ENCODE data around the gene ELP4.

ELP4 gene

GRCh38 chr11:31796499-31797189 is 287.1 kb downstream of the ELP4 start:
- Histone ChIP-seq H3K4me3 (no peak overlapping the region), H3K36me3 (ENCODE audit: insufficient read depth, low read length) (peaks cover 48% of the 10 kb centered on the region)

GRCh38 chr11:31797190-31798056 is 287.9 kb downstream of the ELP4 start:
- DNase-seq (ENCODE audit: low read depth, low spot score): no peak
- H3K9ac ChIP-seq (ENCODE audit: insufficient read length): no peak overlapping the region
- no peak overlapping the region for H3K4me3 ChIP-seq
- H3K27ac ChIP-seq: no peak overlapping the region
- no peaks in the 10 kb centered on the region for H3K9me3 ChIP-seq (ENCODE audit: low read depth, low read length)
- peaks cover 42% of the 10 kb centered on the region for H3K36me3 ChIP-seq (ENCODE audit: insufficient read depth, low read length)
- no peak for TF ChIP-seq EZH2 (IDR thresholded peaks at IDR 0.05)
- TF ChIP-seq POLR2AphosphoS5 (IDR thresholded peaks at IDR 0.05; ENCODE audit: borderline replicate concordance, low read depth, low read length): no peak
- TF ChIP-seq FOXP2 (optimal IDR thresholded peaks at IDR 0.05; ENCODE audit: control extremely low read depth, extremely low read length, insufficient read depth): no peak

More at GRCh38 chr11:31796499-31797189, 287.1 kb downstream of the ELP4 start:
- H3K9ac ChIP-seq (ENCODE audit: insufficient read length): no peak overlapping the region
- H3K27ac ChIP-seq: no peak overlapping the region
- no peak for DNase-seq (ENCODE audit: low read depth, low spot score)
- H3K9me3 ChIP-seq (ENCODE audit: low read depth, low read length): no peaks in the 10 kb centered on the region
- TF ChIP-seq FOXP2 (optimal IDR thresholded peaks at IDR 0.05; ENCODE audit: control extremely low read depth, extremely low read length, insufficient read depth) (no peak), EZH2 (IDR thresholded peaks at IDR 0.05) (no peak), POLR2AphosphoS5 (IDR thresholded peaks at IDR 0.05; ENCODE audit: borderline replicate concordance, low read depth, low read length) (no peak)

- DNase-seq (ENCODE audit: low read depth, low spot score): no peak
- TF ChIP-seq POLR2AphosphoS5 (IDR thresholded peaks at IDR 0.05; ENCODE audit: borderline replicate concordance, low read depth, low read length): no peak
- no peak for TF ChIP-seq EZH2 (IDR thresholded peaks at IDR 0.05)
- TF ChIP-seq FOXP2 (optimal IDR thresholded peaks at IDR 0.05; ENCODE audit: control extremely low read depth, extremely low read length, insufficient read depth): no peak
- Histone ChIP-seq H3K4me3 (no peak overlapping the region), H3K9ac (ENCODE audit: insufficient read length) (no peak overlapping the region), H3K36me3 (ENCODE audit: insufficient read depth, low read length) (peaks cover 36% of the 10 kb centered on the region), H3K27ac (no peak overlapping the region), H3K9me3 (ENCODE audit: low read depth, low read length) (no peaks in the 10 kb centered on the region)
These were observed 288.5 kb downstream of the ELP4 start for GRCh38 chr11:31798057-31798553.

- TF ChIP-seq EZH2 (IDR thresholded peaks at IDR 0.05) (no peak), FOXP2 (optimal IDR thresholded peaks at IDR 0.05; ENCODE audit: control extremely low read depth, extremely low read length, insufficient read depth) (no peak), POLR2AphosphoS5 (IDR thresholded peaks at IDR 0.05; ENCODE audit: borderline replicate concordance, low read depth, low read length) (no peak)
- H3K36me3 ChIP-seq (ENCODE audit: insufficient read depth, low read length): peaks cover 29% of the 10 kb centered on the region
- H3K27ac ChIP-seq: no peak overlapping the region
- no peak overlapping the region for H3K4me3 ChIP-seq
- no peak overlapping the region for H3K9ac ChIP-seq (ENCODE audit: insufficient read length)
- no peak for DNase-seq (ENCODE audit: low read depth, low spot score)
- no peaks in the 10 kb centered on the region for H3K9me3 ChIP-seq (ENCODE audit: low read depth, low read length)
These were observed 289.2 kb downstream of the ELP4 start for GRCh38 chr11:31798554-31799434.

- Histone ChIP-seq H3K4me3 (no peak overlapping the region), H3K27ac (no peak overlapping the region), H3K9me3 (ENCODE audit: low read depth, low read length) (no peaks in the 10 kb centered on the region), H3K9ac (ENCODE audit: insufficient read length) (no peak overlapping the region), H3K36me3 (ENCODE audit: insufficient read depth, low read length) (peaks cover 21% of the 10 kb centered on the region)
- DNase-seq (ENCODE audit: low read depth, low spot score): no peak
- TF ChIP-seq POLR2AphosphoS5 (IDR thresholded peaks at IDR 0.05; ENCODE audit: borderline replicate concordance, low read depth, low read length): no peak
- no peak for TF ChIP-seq EZH2 (IDR thresholded peaks at IDR 0.05)
- TF ChIP-seq FOXP2 (optimal IDR thresholded peaks at IDR 0.05; ENCODE audit: control extremely low read depth, extremely low read length, insufficient read depth): no peak
These were observed 290.1 kb downstream of the ELP4 start for GRCh38 chr11:31799435-31800397.

GRCh38 chr11:31800398-31801265 is 291.1 kb downstream of the ELP4 start:
- no peak overlapping the region for H3K4me3 ChIP-seq
- no peak overlapping the region for H3K9ac ChIP-seq (ENCODE audit: insufficient read length)
- no peak overlapping the region for H3K27ac ChIP-seq
- DNase-seq (ENCODE audit: low read depth, low spot score): no peak
- no peaks in the 10 kb centered on the region for H3K9me3 ChIP-seq (ENCODE audit: low read depth, low read length)
- no peak for TF ChIP-seq FOXP2 (optimal IDR thresholded peaks at IDR 0.05; ENCODE audit: control extremely low read depth, extremely low read length, insufficient read depth)
- no peak for TF ChIP-seq POLR2AphosphoS5 (IDR thresholded peaks at IDR 0.05; ENCODE audit: borderline replicate concordance, low read depth, low read length)
- peaks cover 19% of the 10 kb centered on the region for H3K36me3 ChIP-seq (ENCODE audit: insufficient read depth, low read length)
